Large intestine (tissue), 3 donors: ENCODE measurements around the gene MSH5. TPM values are rescaled to one million over a fixed set of nuclear protein-coding genes. Genes with fewer than 3 reads are reported as not detected.
A peak's percentile ranks its signal among the peaks of the same experiment; 100 is the strongest.
"Not testable (repeated sequence)": the region's sequence is repeated elsewhere in the genome, so short reads cannot be mapped to it uniquely, and the experiment has no call there.

Source experiments
- DNase-seq, 2 donors: peaks; one replicate each; pipeline versions ENCODE4 v3.0.0 to v3.0.0-alpha.2; 2013
- H3K27ac ChIP-seq: one replicate; pipeline ENCODE4 v1.5.1; 2013; ENCODE audit warnings: low read length
- H3K27me3 ChIP-seq: 2 replicates; pipeline ENCODE4 v1.6.1; 2013; ENCODE audit warnings: low read length; ENCODE audit not compliant: control insufficient read depth, insufficient read depth
- H3K36me3 ChIP-seq: 2 replicates; pipeline ENCODE4 v1.6.1; 2013; ENCODE audit warnings: low read length; ENCODE audit not compliant: control insufficient read depth, insufficient read depth
- H3K4me1 ChIP-seq: one replicate; pipeline ENCODE4 v1.6.1; 2013; ENCODE audit warnings: low read length; ENCODE audit not compliant: control insufficient read depth, insufficient read depth
- H3K4me3 ChIP-seq: one replicate; pipeline ENCODE4 v1.5.1; 2013; ENCODE audit warnings: low read length
- H3K9me3 ChIP-seq: one replicate; pipeline ENCODE4 v1.6.1; 2013; ENCODE audit warnings: mild to moderate bottlenecking, low read depth, low read length, moderate library complexity; ENCODE audit not compliant: control insufficient read depth
- WGBS: methylation state at CpG from one replicate; pipeline ENCODE4 v1.1.5; 2013; ENCODE audit warnings: low lambda C conversion rate; ENCODE audit not compliant: insufficient coverage; 5-methylcytosine and 5-hydroxymethylcytosine counted together
- polyA plus RNA-seq: library from polyadenylated mRNA; unstranded; fragments of 120-200 nt; gene quantifications from one replicate; pipeline ENCODE4 v1.2.1, GENCODE V29; 2013

Gene MSH5
- polyA plus RNA-seq, 1 donor: 51.0 TPM

DNA sequence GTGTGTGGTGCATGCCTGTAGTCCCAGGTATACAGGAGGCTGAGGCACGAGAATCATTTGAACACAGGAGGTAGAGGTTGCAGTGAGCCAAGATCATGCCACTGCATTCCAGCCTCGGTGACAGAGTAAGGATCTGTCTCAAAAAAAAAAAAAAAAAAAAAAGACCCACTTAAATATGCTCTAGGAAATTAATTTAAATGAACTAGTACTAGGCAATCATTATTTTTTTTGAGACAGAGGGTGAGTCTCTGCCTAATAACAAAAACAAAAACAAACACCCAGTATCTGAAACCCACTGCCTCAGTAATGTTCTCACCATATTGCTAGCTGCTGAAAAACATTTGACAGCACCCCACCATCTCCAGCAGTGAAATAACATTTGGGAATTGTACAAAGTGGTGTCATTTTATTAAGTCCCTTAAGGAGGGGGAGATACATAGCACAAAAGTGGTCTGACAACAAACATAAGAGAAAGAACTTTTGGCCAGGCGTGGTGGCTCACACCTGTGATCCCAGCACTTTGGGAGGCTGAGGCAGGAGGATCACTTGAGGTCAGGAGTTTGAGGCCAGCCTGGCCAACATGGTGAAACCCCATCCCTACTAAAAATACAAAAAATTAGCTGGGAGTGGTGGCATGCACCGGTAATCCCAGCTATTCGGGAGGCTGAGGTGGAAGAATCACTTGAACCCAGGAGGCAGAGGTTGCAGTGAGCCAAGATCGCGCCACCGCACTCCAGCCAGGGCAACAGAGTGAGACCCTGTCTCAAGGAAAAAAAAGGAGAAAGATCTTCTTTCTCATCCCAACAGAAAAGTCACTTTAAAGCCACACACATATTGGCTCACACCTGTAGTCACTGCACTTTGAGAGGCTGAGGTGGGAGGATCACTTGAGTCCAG, 61.5 kb downstream of the MSH5 start:
- H3K4me3 ChIP-seq, H3K27ac ChIP-seq, H3K27me3 ChIP-seq, H3K4me1 ChIP-seq, H3K9me3 ChIP-seq, DNase-seq: not testable (repeated sequence)
- peaks cover 12% of the 10 kb centered on the region for H3K36me3 ChIP-seq
- WGBS: no CpG with 5 or more reads among the region's 8 CpGs

DNA sequence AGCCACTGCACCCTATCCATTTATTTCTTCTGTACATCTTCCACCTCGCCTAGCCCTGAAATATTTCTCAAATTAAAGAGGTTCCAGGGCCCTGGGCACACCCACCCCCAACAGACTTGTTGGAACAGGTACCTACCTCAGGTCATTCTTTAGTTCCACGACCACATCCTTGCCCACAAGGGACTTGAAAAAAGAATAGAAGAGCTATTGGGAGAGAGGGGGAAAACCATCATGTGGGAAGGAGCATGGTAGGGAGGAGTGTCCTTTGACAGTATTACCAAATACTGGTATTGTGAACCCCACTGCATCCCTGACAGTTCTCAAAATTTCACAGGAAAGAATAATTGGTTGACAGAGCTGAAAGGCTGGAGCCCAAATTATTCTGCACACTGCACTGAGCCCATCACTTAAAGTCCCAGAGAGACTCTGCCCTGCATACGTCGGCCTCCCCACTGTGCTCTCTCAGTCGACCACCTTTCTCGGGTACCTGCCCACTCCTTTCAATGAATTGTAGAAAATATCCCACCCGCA, 66.2 kb downstream of the MSH5 start:
- peak overlapping the region; percentile 65 for H3K4me3 ChIP-seq
- peaks cover 8% of the 10 kb centered on the region for H3K36me3 ChIP-seq
- peak in 1 of 2 donors; percentile 14 for DNase-seq
- H3K27me3 ChIP-seq: no peaks in the 10 kb centered on the region
- no peaks in the 10 kb centered on the region for H3K9me3 ChIP-seq
- peaks cover 6% of the 10 kb centered on the region for H3K4me1 ChIP-seq
- peak overlapping the region; percentile 89 for H3K27ac ChIP-seq
- WGBS: 80% methylated on average over 1 of the region's 7 CpGs

DNA sequence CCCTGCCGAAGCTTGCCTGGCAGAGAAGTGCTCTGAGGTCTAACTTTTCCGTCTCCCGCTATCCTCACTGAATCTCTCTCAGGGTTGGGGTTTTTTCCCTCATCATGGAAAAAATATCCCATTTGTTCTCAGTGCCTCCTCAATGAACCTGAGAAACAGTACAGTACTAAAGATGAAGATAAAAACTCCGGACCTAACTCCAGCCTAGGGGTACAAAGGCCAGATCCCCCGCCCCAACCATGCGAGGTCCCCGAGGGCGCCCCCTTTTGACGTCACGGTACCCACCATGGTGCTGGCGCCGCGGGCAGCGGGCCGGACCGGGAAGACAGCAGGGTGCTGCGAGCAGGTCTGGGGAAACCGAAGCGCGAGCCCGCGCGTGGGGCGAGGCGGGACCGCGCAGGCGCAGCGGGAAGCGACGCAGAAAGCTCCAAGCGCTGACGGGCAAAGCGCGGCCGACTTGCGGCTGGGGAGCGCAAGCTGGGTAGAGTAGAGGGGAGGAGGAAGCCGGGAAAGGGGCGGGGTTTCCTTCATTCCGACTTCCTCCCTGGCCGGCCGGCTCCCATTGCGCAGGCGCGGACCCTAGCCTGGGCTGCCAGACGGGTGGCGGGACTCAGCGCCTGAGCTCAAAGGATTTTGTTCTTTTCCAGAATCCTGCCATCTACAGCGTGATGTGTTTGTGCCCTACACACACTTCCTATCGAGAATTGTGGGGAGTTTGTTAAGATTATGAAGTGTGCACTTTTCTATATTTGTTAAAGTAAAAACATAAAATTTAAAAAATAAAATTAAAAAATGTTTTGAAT, 66.9 kb downstream of the MSH5 start, which contains the start of gene LSM2:
Gene LSM2 (minus strand): TSS at position 497 of the 803 bp plus-strand sequence. CDS start 209 bp downstream, at position 288.
- WGBS: no CpG with 5 or more reads among the region's 51 CpGs
- peak within 1 kb of the TSS; percentile 65 for H3K4me3 ChIP-seq
- no peaks in the 10 kb centered on the region for H3K27me3 ChIP-seq
- peak; percentile 98 for DNase-seq
- no peaks in the 10 kb centered on the region for H3K9me3 ChIP-seq
- peaks cover 6% of the 10 kb centered on the region for H3K4me1 ChIP-seq
- H3K27ac ChIP-seq: peak within 1 kb of the TSS; percentile 89
- H3K36me3 ChIP-seq: peaks cover 5% of the 10 kb centered on the region

DNA sequence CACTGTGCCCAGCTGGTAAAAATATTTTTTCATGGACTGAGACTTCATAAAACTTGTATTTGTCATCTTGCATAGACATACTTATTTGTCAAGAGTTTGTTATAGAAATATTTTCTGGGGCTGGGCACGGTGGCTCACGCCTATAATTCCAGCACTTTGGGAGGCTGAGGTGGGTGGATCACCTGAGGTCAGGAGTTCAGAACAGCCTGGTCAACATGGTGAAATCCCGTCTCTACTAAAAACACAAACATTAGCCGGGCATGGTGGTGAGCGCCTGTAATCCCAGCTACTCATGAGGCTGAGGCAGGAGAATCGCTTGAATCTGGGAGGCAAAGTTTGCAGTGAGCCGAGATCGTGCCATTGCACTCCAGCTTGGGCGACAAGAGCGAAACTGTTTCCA, 68.8 kb downstream of the MSH5 start:
- DNase-seq, H3K4me3 ChIP-seq, H3K27me3 ChIP-seq, H3K36me3 ChIP-seq, H3K9me3 ChIP-seq, H3K27ac ChIP-seq, H3K4me1 ChIP-seq: not testable (repeated sequence)
- WGBS: no CpG with 5 or more reads among the region's 10 CpGs

GRCh38 chr6:31811645-31812044, 71.8 kb downstream of the MSH5 start:
- H3K27ac ChIP-seq: no peak overlapping the region
- no peaks in the 10 kb centered on the region for H3K9me3 ChIP-seq
- H3K27me3 ChIP-seq: no peaks in the 10 kb centered on the region
- H3K4me1 ChIP-seq: peaks cover 8% of the 10 kb centered on the region
- no peaks in the 10 kb centered on the region for H3K36me3 ChIP-seq
- WGBS: no CpG with 5 or more reads among the region's 12 CpGs
- no peak overlapping the region for H3K4me3 ChIP-seq
- no peak for DNase-seq

Other genes with a start within 250 kb of the MSH5 start
- gene MICB, start 241.9 kb upstream of the MSH5 start, polyA plus RNA-seq: 0.73 TPM
- not detected for gene MCCD1, start 211.0 kb upstream of the MSH5 start, polyA plus RNA-seq
- gene DDX39B, start 198.0 kb upstream of the MSH5 start, polyA plus RNA-seq: 499 TPM
- 9.1 TPM for gene ATP6V1G2, start 193.4 kb upstream of the MSH5 start, polyA plus RNA-seq
- 23.4 TPM for gene NFKBIL1, start 192.4 kb upstream of the MSH5 start, polyA plus RNA-seq
- 0.96 TPM for gene LTA, start 167.7 kb upstream of the MSH5 start, polyA plus RNA-seq
- gene TNF, start 164.4 kb upstream of the MSH5 start, polyA plus RNA-seq: 1.5 TPM
- gene LTB, start 157.6 kb upstream of the MSH5 start, polyA plus RNA-seq: 20.1 TPM
- gene LST1, start 153.7 kb upstream of the MSH5 start, polyA plus RNA-seq: 19.8 TPM
- gene NCR3, start 147.0 kb upstream of the MSH5 start, polyA plus RNA-seq: 1.7 TPM
- gene AIF1, start 124.8 kb upstream of the MSH5 start, polyA plus RNA-seq: 57.1 TPM
- 122 TPM for gene PRRC2A, start 119.3 kb upstream of the MSH5 start, polyA plus RNA-seq
- gene BAG6, start 87.3 kb upstream of the MSH5 start, polyA plus RNA-seq: 220 TPM
- gene APOM, start 84.1 kb upstream of the MSH5 start, polyA plus RNA-seq: 14.1 TPM
- 21.5 TPM for gene C6orf47, start 79.2 kb upstream of the MSH5 start, polyA plus RNA-seq
- gene GPANK1, start 75.0 kb upstream of the MSH5 start, polyA plus RNA-seq: 21.4 TPM
- gene CSNK2B, start 73.9 kb upstream of the MSH5 start, polyA plus RNA-seq: 196 TPM
- gene LY6G5B, start 70.0 kb upstream of the MSH5 start, polyA plus RNA-seq: 18.7 TPM
- gene LY6G5C, start 58.9 kb upstream of the MSH5 start, polyA plus RNA-seq: 2.6 TPM
- gene ABHD16A, start 36.7 kb upstream of the MSH5 start, polyA plus RNA-seq: 62.5 TPM
- 0.07 TPM for gene LY6G6F, start 33.1 kb upstream of the MSH5 start, polyA plus RNA-seq
- gene LY6G6D, start 24.7 kb upstream of the MSH5 start, polyA plus RNA-seq: 0.19 TPM
- gene LY6G6C, start 18.3 kb upstream of the MSH5 start, polyA plus RNA-seq: 0.25 TPM
- 0.88 TPM for gene MPIG6B, start 16.6 kb upstream of the MSH5 start, polyA plus RNA-seq
- 82.6 TPM for gene DDAH2, start 10.7 kb upstream of the MSH5 start, polyA plus RNA-seq
- 486 TPM for gene CLIC1, start 3.5 kb upstream of the MSH5 start, polyA plus RNA-seq
- gene SAPCD1, start 22.7 kb downstream of the MSH5 start, polyA plus RNA-seq: 15.0 TPM
- 10.1 TPM for gene VWA7, start 37.3 kb downstream of the MSH5 start, polyA plus RNA-seq
- 34.2 TPM for gene VARS1, start 55.7 kb downstream of the MSH5 start, polyA plus RNA-seq
- gene LSM2, start 67.0 kb downstream of the MSH5 start, polyA plus RNA-seq: 51.4 TPM
- 2.8 TPM for gene HSPA1L, start 75.3 kb downstream of the MSH5 start, polyA plus RNA-seq
- gene HSPA1A, start 75.5 kb downstream of the MSH5 start, polyA plus RNA-seq: 115 TPM
- 241 TPM for gene HSPA1B, start 87.7 kb downstream of the MSH5 start, polyA plus RNA-seq
- gene NEU1, start 122.8 kb downstream of the MSH5 start, polyA plus RNA-seq: 174 TPM
- 157 TPM for gene SLC44A4, start 139.0 kb downstream of the MSH5 start, polyA plus RNA-seq
- gene EHMT2, start 157.7 kb downstream of the MSH5 start, polyA plus RNA-seq: 50.5 TPM
- gene ZBTB12, start 162.1 kb downstream of the MSH5 start, polyA plus RNA-seq: 11.8 TPM
- 9.3 TPM for gene C2, start 187.7 kb downstream of the MSH5 start, polyA plus RNA-seq
- gene CFB, start 206.1 kb downstream of the MSH5 start, polyA plus RNA-seq: 37.1 TPM
- 77.7 TPM for gene NELFE, start 219.0 kb downstream of the MSH5 start, polyA plus RNA-seq
- gene SKIC2, start 219.2 kb downstream of the MSH5 start, polyA plus RNA-seq: 52.6 TPM
- 20.0 TPM for gene DXO, start 232.1 kb downstream of the MSH5 start, polyA plus RNA-seq
- 92.9 TPM for gene C4A, start 242.1 kb downstream of the MSH5 start, polyA plus RNA-seq